MCF 10A (cell line): Measurements from ENCODE around the gene CRYBG3. TPM values are rescaled to one million over a fixed set of nuclear protein-coding genes. Genes with fewer than 3 reads are reported as not detected.

Experiments
- BruUV-seq: library from RNA; stranded (reverse); fragments of 400-500 nt; replicated peaks from 2 replicates; lab custom pipeline; 2021; lab: Mats Ljungman, UMichigan
- CTCF ChIA-PET: fragments of 300-600 bp; sonication (Branson Sonifier 250); formaldehyde crosslinking; extraction: SDS; loops from one replicate; lab custom pipeline; 2021; ENCODE audit warnings: antibody characterized with exemption, inconsistent platforms; lab: Yijun Ruan, JAX
- POLR2A ChIA-PET: fragments of 300-600, 350-650 bp; sonication (Branson Sonifier 250); formaldehyde crosslinking; extraction: SDS; loops from one replicate; lab custom pipeline; 2020; ENCODE audit warnings: antibody characterized with exemption, inconsistent platforms; lab: Yijun Ruan, JAX
- DNase-seq: peaks from one replicate; pipeline ENCODE4 v3.0.0-alpha.2; 2018; ENCODE audit not compliant: unreplicated experiment
- H3K27ac Mint-ChIP-seq: one replicate; pipeline ENCODE4 v1.8.0; 2022; ENCODE audit warnings: mild to moderate bottlenecking, low read depth, mixed read lengths; ENCODE audit not compliant: unreplicated experiment
- H3K27me3 Mint-ChIP-seq: one replicate; pipeline ENCODE4 v1.8.0; 2022; ENCODE audit warnings: mixed read lengths; ENCODE audit not compliant: insufficient read depth, unreplicated experiment
- H3K36me3 Mint-ChIP-seq: one replicate; pipeline ENCODE4 v1.8.0; 2022; ENCODE audit warnings: mild to moderate bottlenecking, moderate library complexity, mixed read lengths; ENCODE audit not compliant: insufficient read depth, unreplicated experiment
- H3K4me1 Mint-ChIP-seq: one replicate; pipeline ENCODE4 v1.8.0; 2022; ENCODE audit warnings: mixed read lengths; ENCODE audit not compliant: insufficient read depth, unreplicated experiment
- H3K4me3 Mint-ChIP-seq: one replicate; pipeline ENCODE4 v1.8.0; 2022; ENCODE audit warnings: mild to moderate bottlenecking, moderate library complexity, mixed read lengths; ENCODE audit not compliant: unreplicated experiment
- H3K9me3 Mint-ChIP-seq: one replicate; pipeline ENCODE4 v1.8.0; 2022; ENCODE audit warnings: mixed read lengths; ENCODE audit not compliant: unreplicated experiment
- CTCF ChIP-seq: fragments of 200-600 bp; IDR thresholded peaks from one replicate; pipeline ENCODE4 v1.8.0; 2022; ENCODE audit warnings: antibody characterized with exemption, mild to moderate bottlenecking; ENCODE audit not compliant: unreplicated experiment
- intact Hi-C: fragments of 100-400 bp; cut with micrococcal nuclease; formaldehyde crosslinking; loops from 2 replicates; pipeline ENCODE4 v1.14.1; 2022
- total RNA-seq: library from RNA; stranded (reverse); gene quantifications from 2 replicates; pipeline ENCODE4 v1.2.3, GENCODE V29; 2022

The CRYBG3 gene
- total RNA-seq, 1 experiment from 2014 or later: 7.2 TPM

- POLR2A ChIA-PET: interaction anchor here (0.6 to 2.1 kb wide), 6 partner anchors 10 to 473 kb away, joined by 3 to 5 read pairs (median 4); no protein-coding TSS in a partner anchor
- Mint-ChIP-seq H3K4me3 (no peak overlapping the region), H3K9me3 (no peaks in the 10 kb centered on the region), H3K27me3 (no peaks in the 10 kb centered on the region), H3K27ac (no peak overlapping the region), H3K4me1 (peaks cover 6% of the 10 kb centered on the region), H3K36me3 (no peaks in the 10 kb centered on the region)
- intact Hi-C loops: no loop called here
- DNase-seq: peak; percentile 22
- BruUV-seq: no TSS peak
- CTCF ChIA-PET: no interaction called here
- TF ChIP-seq CTCF: no peak
Observed at GRCh38 chr3:97815149-97815917, 6.5 kb upstream of the CRYBG3 start.

- Mint-ChIP-seq H3K4me3 (no peak overlapping the region), H3K27me3 (no peaks in the 10 kb centered on the region), H3K9me3 (no peaks in the 10 kb centered on the region), H3K27ac (no peak overlapping the region), H3K36me3 (no peaks in the 10 kb centered on the region), H3K4me1 (no peaks in the 10 kb centered on the region)
- intact Hi-C loops: no loop called here
- ChIA-PET CTCF (interaction anchor here (0.6 to 1.3 kb wide), 4 partner anchors 24 to 769 kb away, joined by 3 to 5 read pairs (median 3); no protein-coding TSS in a partner anchor), POLR2A (no interaction called here)
- DNase-seq: no peak
- BruUV-seq: no TSS peak
- TF ChIP-seq CTCF: no peak
Observed at GRCh38 chr3:97816811-97817210, 5.0 kb upstream of the CRYBG3 start.

- POLR2A ChIA-PET: no interaction called here
- no peaks in the 10 kb centered on the region for H3K27me3 Mint-ChIP-seq
- no peak overlapping the region for H3K4me3 Mint-ChIP-seq
- CTCF ChIA-PET: interaction anchor here (0.9 kb wide), 1 partner anchor 768 kb away, joined by 5 read pairs; no protein-coding TSS in a partner anchor
- DNase-seq: no peak
- H3K27ac Mint-ChIP-seq: no peak overlapping the region
- H3K4me1 Mint-ChIP-seq: peaks cover 2% of the 10 kb centered on the region
- intact Hi-C loops: no loop called here
- no TSS peak for BruUV-seq
- H3K36me3 Mint-ChIP-seq: no peaks in the 10 kb centered on the region
- TF ChIP-seq CTCF: no peak
- H3K9me3 Mint-ChIP-seq: no peaks in the 10 kb centered on the region
Observed at GRCh38 chr3:97817965-97818364, 3.8 kb upstream of the CRYBG3 start.

GRCh38 chr3:97820780-97821179, 1.0 kb upstream of the CRYBG3 start:
- no peaks in the 10 kb centered on the region for H3K36me3 Mint-ChIP-seq
- CTCF ChIA-PET: interaction anchor here (0.6 to 2.7 kb wide), 8 partner anchors 9 to 209 kb away, joined by 3 to 15 read pairs (median 4); no protein-coding TSS in a partner anchor
- H3K4me3 Mint-ChIP-seq: peak overlapping the region; percentile 91
- no peaks in the 10 kb centered on the region for H3K9me3 Mint-ChIP-seq
- POLR2A ChIA-PET: interaction anchor here (0.7 to 4.4 kb wide), 13 partner anchors 9 to 201 kb away, joined by 3 to 64 read pairs (median 5); partner anchors contain the start of genes ARL6 and RIOX2
- no peak for DNase-seq
- intact Hi-C loops: no loop called here
- peaks cover 22% of the 10 kb centered on the region for H3K4me1 Mint-ChIP-seq
- TF ChIP-seq CTCF: no peak
- BruUV-seq: no TSS peak
- H3K27me3 Mint-ChIP-seq: no peaks in the 10 kb centered on the region
- H3K27ac Mint-ChIP-seq: no peak overlapping the region
